Measurements from ENCODE around the gene ZNF136. TPM values are rescaled to one million over a fixed set of nuclear protein-coding genes. Genes with fewer than 3 reads are reported as not detected.

ZNF136 gene
- total and polyA plus RNA-seq, 2 experiments from 2014 or later: 5.6 to 6.7 TPM

- Histone ChIP-seq H3K27ac (ENCODE audit: low read depth) (no peak overlapping the region), H3K27me3 (ENCODE audit: insufficient read depth) (no peaks in the 10 kb centered on the region), H4K20me1 (replicated peaks; ENCODE audit: insufficient read depth) (peaks cover 3% of the 10 kb centered on the region; the same call in 1 of the 2 replicates), H3K4me3 (no peak overlapping the region; the same call in 1 of the 2 replicates), H3K4me2 (no peak overlapping the region), H3K9me2 (ENCODE audit: insufficient read depth) (no peaks in the 10 kb centered on the region), H2AFZ (no peak overlapping the region), H3K4me1 (ENCODE audit: insufficient read depth) (peaks cover 5% of the 10 kb centered on the region; the same call in 1 of the 2 replicates), H3K36me3 (ENCODE audit: insufficient read depth) (peaks cover 66% of the 10 kb centered on the region), H3F3A (replicated peaks; ENCODE audit: low read depth) (no peaks in the 10 kb centered on the region), H3K79me2 (replicated peaks; ENCODE audit: insufficient read depth) (peaks cover 14% of the 10 kb centered on the region)
- Mint-ChIP-seq H3K27ac (no peak overlapping the region), H3K36me3 (ENCODE audit: low read depth) (peaks cover 88% of the 10 kb centered on the region), H3K4me3 (no peak overlapping the region), H3K4me1 (peaks cover 3% of the 10 kb centered on the region; the same call in 1 of the 3 replicates), H3K9me3 (peaks cover 92% of the 10 kb centered on the region), H3K27me3 (ENCODE audit: insufficient read depth, low read depth, poor library complexity) (peaks cover 8% of the 10 kb centered on the region)
- ATAC-seq (no peak), DNase-seq (ENCODE audit: low spot score) (peak; percentile 51)
- no peak for TF ChIP-seq CREB1 (CRISPR knock-in tag; IDR thresholded peaks at IDR 0.05; ENCODE audit: low read depth)
These were observed 29.8 kb upstream of the ZNF136 start for GRCh38 chr19:12133069-12133468.

GRCh38 chr19:12137221-12137940, 25.5 kb upstream of the ZNF136 start:
- H3K4me3 ChIP-seq: no peak overlapping the region
- 0 out of 2 replicates have a peak, but pooled peaks cover 7% of the 10 kb centered on the region for H3F3A ChIP-seq (replicated peaks; ENCODE audit: low read depth)
- H3K36me3 ChIP-seq (ENCODE audit: insufficient read depth): peaks cover 51% of the 10 kb centered on the region
- H3K4me2 ChIP-seq: no peak overlapping the region
- Mint-ChIP-seq H3K4me1 (peaks cover 21% of the 10 kb centered on the region), H3K27ac (no peak overlapping the region), H3K4me3 (peak overlapping the region; percentile 11; the same call in 2 of the 3 replicates), H3K9me3 (peaks cover 56% of the 10 kb centered on the region), H3K27me3 (ENCODE audit: insufficient read depth, low read depth, poor library complexity) (peaks cover 23% of the 10 kb centered on the region), H3K36me3 (ENCODE audit: low read depth) (peaks cover 80% of the 10 kb centered on the region)
- H4K20me1 ChIP-seq (replicated peaks; ENCODE audit: insufficient read depth): peaks cover 5% of the 10 kb centered on the region; the same call in 1 of the 2 replicates
- DNase-seq (ENCODE audit: low spot score) (peak; percentile 73), ATAC-seq (no peak)
- peaks cover 29% of the 10 kb centered on the region for H3K79me2 ChIP-seq (replicated peaks; ENCODE audit: insufficient read depth)
- peaks cover 21% of the 10 kb centered on the region for H3K4me1 ChIP-seq (ENCODE audit: insufficient read depth)
- TF ChIP-seq STAT1 (IDR thresholded peaks at IDR 0.05; ENCODE audit: unreplicated experiment): no peak
- peak; percentile 65 to 91 for TF ChIP-seq CTCF (conservative IDR thresholded peaks at IDR 0.05; ENCODE audit: low read depth in 2 of 2)
- H3K9me2 ChIP-seq (ENCODE audit: insufficient read depth): no peaks in the 10 kb centered on the region
- no peak overlapping the region for H2AFZ ChIP-seq
- no peak overlapping the region for H3K27ac ChIP-seq (ENCODE audit: low read depth)
- no peaks in the 10 kb centered on the region for H3K27me3 ChIP-seq (ENCODE audit: insufficient read depth)

- Histone ChIP-seq H4K20me1 (replicated peaks; ENCODE audit: insufficient read depth) (peaks cover 7% of the 10 kb centered on the region; the same call in 1 of the 2 replicates), H2AFZ (no peak overlapping the region), H3K4me1 (ENCODE audit: insufficient read depth) (peaks cover 21% of the 10 kb centered on the region), H3K27me3 (ENCODE audit: insufficient read depth) (no peaks in the 10 kb centered on the region), H3F3A (replicated peaks; ENCODE audit: low read depth) (0 out of 2 replicates have a peak, but pooled peaks cover 7% of the 10 kb centered on the region), H3K36me3 (ENCODE audit: insufficient read depth) (peaks cover 38% of the 10 kb centered on the region), H3K4me3 (peak overlapping the region; percentile 83), H3K27ac (ENCODE audit: low read depth) (peak overlapping the region; percentile 98), H3K9me2 (ENCODE audit: insufficient read depth) (no peaks in the 10 kb centered on the region), H3K79me2 (replicated peaks; ENCODE audit: insufficient read depth) (peaks cover 29% of the 10 kb centered on the region), H3K4me2 (peak overlapping the region; percentile 84)
- DNase-seq (ENCODE audit: low spot score) (peak; percentile 18), ATAC-seq (peak; percentile 3)
- peaks cover 21% of the 10 kb centered on the region for H3K4me1 Mint-ChIP-seq
- H3K27ac Mint-ChIP-seq: peak overlapping the region; percentile 99
- peaks cover 37% of the 10 kb centered on the region for H3K9me3 Mint-ChIP-seq
- peaks cover 74% of the 10 kb centered on the region for H3K36me3 Mint-ChIP-seq (ENCODE audit: low read depth)
- H3K27me3 Mint-ChIP-seq (ENCODE audit: insufficient read depth, low read depth, poor library complexity): peaks cover 23% of the 10 kb centered on the region
- H3K4me3 Mint-ChIP-seq: peak overlapping the region; percentile 97
- TF ChIP-seq NANOG (IDR thresholded peaks at IDR 0.05; ENCODE audit: borderline replicate concordance) (no peak), ETS1 (IDR thresholded peaks at IDR 0.05) (no peak), CREB1 (CRISPR knock-in tag; IDR thresholded peaks at IDR 0.05; ENCODE audit: low read depth) (no peak), POLR2AphosphoS5 (IDR thresholded peaks at IDR 0.05; ENCODE audit: low read depth) (no peak), CTCF (conservative IDR thresholded peaks at IDR 0.05; ENCODE audit: low read depth in 2 of 2) (no peak), REST (IDR thresholded peaks at IDR 0.05; ENCODE audit: unreplicated experiment) (no peak), ZNF331 (CRISPR knock-in tag; IDR thresholded peaks at IDR 0.05; ENCODE audit: low read depth) (no peak), JUNB (IDR thresholded peaks at IDR 0.05; ENCODE audit: unreplicated experiment) (no peak), STAT1 (IDR thresholded peaks at IDR 0.05; ENCODE audit: unreplicated experiment) (no peak)
These were observed 23.6 kb upstream of the ZNF136 start for GRCh38 chr19:12139269-12139668.

Measured in GM23338 (cell line).